ENCODE measurements around the gene SETD7.

DNA sequence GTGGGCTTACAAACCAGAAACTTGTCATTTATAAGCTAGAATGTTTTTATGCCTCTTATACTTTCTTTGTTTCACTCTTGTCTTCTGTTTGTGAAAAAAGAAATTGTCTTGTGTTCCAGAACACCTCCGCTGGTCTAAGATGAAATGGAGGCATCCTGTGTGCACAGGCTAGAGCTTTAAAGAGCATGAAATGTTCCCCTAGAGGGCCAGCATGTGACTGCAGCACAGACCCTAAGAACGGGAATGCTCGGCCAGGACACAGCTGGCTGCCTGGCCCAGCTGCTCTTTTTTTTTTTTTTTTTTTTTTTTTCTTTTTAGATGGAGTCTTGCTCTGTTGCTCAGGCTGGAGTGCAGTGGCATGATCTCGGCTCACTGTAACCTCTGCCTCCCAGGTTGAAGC, 33.6 kb downstream of the SETD7 start:
- TF ChIP-seq POLR2A (IDR thresholded peaks at IDR 0.05; ENCODE audit: low read depth, low read length) (no peak), POLR2AphosphoS5 (IDR thresholded peaks at IDR 0.05; ENCODE audit: low read depth, low read length) (no peak)
